ENCODE results near the gene ULK3.

Gene ULK3

GRCh38 chr15:74822233-74822632 lies 20.7 kb downstream of the ULK3 start:
- no peak for DNase-seq (ENCODE audit: low read depth)

- no peak for DNase-seq (ENCODE audit: low read depth)
Observed at GRCh38 chr15:74821790-74822158, 21.2 kb downstream of the ULK3 start.

- DNase-seq (ENCODE audit: low read depth): no peak
Observed at GRCh38 chr15:74821091-74821789, 21.7 kb downstream of the ULK3 start.

- DNase-seq (ENCODE audit: low read depth): no peak
Observed at GRCh38 chr15:74820056-74820455, 22.9 kb downstream of the ULK3 start.

- peak; percentile 47 for DNase-seq (ENCODE audit: low read depth)
Observed at GRCh38 chr15:74817370-74817737, 25.6 kb downstream of the ULK3 start.

GRCh38 chr15:74816624-74817369 lies 26.2 kb downstream of the ULK3 start:
- peak; percentile 40 for DNase-seq (ENCODE audit: low read depth)

GRCh38 chr15:74815961-74816360 lies 27.0 kb downstream of the ULK3 start:
- no peak for DNase-seq (ENCODE audit: low read depth)

- DNase-seq (ENCODE audit: low read depth): no peak
Observed at GRCh38 chr15:74815121-74815934, 27.6 kb downstream of the ULK3 start.

- no peak for DNase-seq (ENCODE audit: low read depth)
Observed at GRCh38 chr15:74812533-74812932, 30.4 kb downstream of the ULK3 start, which contains the start of gene LMAN1L. Gene LMAN1L (plus strand): TSS chr15:74812835. CDS start chr15:74812855, 20 bp downstream.

GRCh38 chr15:74809956-74810355 lies 33.0 kb downstream of the ULK3 start:
- peak; percentile 63 for DNase-seq (ENCODE audit: low read depth)

- no peak for DNase-seq (ENCODE audit: low read depth)
Observed at GRCh38 chr15:74809242-74809641, 33.7 kb downstream of the ULK3 start.

- DNase-seq (ENCODE audit: low read depth): no peak
Observed at GRCh38 chr15:74808840-74809229, 34.1 kb downstream of the ULK3 start.

- DNase-seq (ENCODE audit: low read depth): peak; percentile 45
Observed at GRCh38 chr15:74808078-74808839, 34.7 kb downstream of the ULK3 start.

GRCh38 chr15:74807282-74807681 lies 35.7 kb downstream of the ULK3 start:
- no peak for DNase-seq (ENCODE audit: low read depth)

- no peak for DNase-seq (ENCODE audit: low read depth)
Observed at GRCh38 chr15:74804935-74805334, 38.0 kb downstream of the ULK3 start.

GRCh38 chr15:74802862-74803447 lies 40.0 kb downstream of the ULK3 start:
- no peak for DNase-seq (ENCODE audit: low read depth)

GRCh38 chr15:74802290-74802689 lies 40.7 kb downstream of the ULK3 start:
- DNase-seq (ENCODE audit: low read depth): no peak

- no peak for DNase-seq (ENCODE audit: low read depth)
Observed at GRCh38 chr15:74801311-74801997, 41.5 kb downstream of the ULK3 start.

GRCh38 chr15:74800559-74801094 lies 42.3 kb downstream of the ULK3 start:
- no peak for DNase-seq (ENCODE audit: low read depth)

GRCh38 chr15:74799856-74800558 lies 42.9 kb downstream of the ULK3 start:
- DNase-seq (ENCODE audit: low read depth): peak; percentile 64
